NB4 (cell line): ENCODE data around the gene TGM6.

Experiments used
- CTCF ChIP-seq: IDR thresholded peaks from one replicate; pipeline ENCODE4 v1.5.1; 2012; ENCODE audit warnings: low read depth, low read length
- POLR2A ChIP-seq: IDR thresholded peaks from 2 replicates; pipeline ENCODE4 v1.6.1; 2011; ENCODE audit warnings: mild to moderate bottlenecking; ENCODE audit not compliant: insufficient read length; ENCODE audit errors: extremely low read depth
- TF ChIP-seq, protein P1 (sequence below): IDR thresholded peaks from 2 replicates; pipeline ENCODE4 v1.6.1; 2011; ENCODE audit warnings: low read depth, low read length

GRCh38 chr20:2333821-2334220 lies 46.9 kb upstream of the TGM6 start:
- TF ChIP-seq POLR2A = no peak
- no peak for TF ChIP-seq CTCF
- TF ChIP-seq, protein P1, sequence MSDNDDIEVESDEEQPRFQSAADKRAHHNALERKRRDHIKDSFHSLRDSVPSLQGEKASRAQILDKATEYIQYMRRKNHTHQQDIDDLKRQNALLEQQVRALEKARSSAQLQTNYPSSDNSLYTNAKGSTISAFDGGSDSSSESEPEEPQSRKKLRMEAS = no peak
